DMS153 treated with DMSO at 0.1 percent for 48 hours (cell line): ENCODE results near the gene BCAR1.
"Not testable (repeated sequence)": the region's sequence is repeated elsewhere in the genome, so short reads cannot be mapped to it uniquely, and the experiment has no call there.

Source experiments
- DNase-seq: peaks from one replicate; lab custom pipeline; 2025; ENCODE audit not compliant: unreplicated experiment; lab: John Stamatoyannopoulos, UW

Gene BCAR1

GRCh38 chr16:75240633-75241032 lies 10.8 kb downstream of the BCAR1 start:
- not testable (repeated sequence) for DNase-seq

DNA sequence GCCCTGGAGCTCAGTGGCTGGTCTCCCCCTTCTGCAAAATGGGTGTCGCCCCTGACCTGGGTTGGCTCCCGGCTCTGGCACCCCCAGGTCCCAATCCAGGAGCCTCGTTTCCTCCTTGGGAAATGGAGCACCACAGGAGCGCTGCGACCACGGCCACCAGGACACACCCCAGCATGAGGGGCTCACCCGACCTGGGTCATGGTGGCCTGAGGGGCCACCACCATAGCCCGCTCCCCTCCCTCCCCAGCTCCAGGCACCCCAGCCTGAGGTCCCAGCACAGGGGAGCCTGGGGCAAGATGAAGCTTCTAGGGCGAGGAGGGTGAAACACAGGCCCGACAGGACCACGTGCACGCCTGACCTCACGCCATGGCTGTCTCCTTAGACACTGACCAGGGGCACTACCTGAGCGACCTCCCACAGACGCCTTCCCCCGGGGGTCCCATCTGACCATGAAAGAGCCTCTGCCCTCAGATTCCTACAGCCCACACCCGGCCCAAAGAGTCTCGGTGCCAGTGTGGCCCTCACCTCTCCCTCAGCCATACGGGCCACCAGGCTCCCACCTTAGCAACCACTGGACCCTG lies 11.8 kb downstream of the BCAR1 start:
- no peak for DNase-seq

DNA sequence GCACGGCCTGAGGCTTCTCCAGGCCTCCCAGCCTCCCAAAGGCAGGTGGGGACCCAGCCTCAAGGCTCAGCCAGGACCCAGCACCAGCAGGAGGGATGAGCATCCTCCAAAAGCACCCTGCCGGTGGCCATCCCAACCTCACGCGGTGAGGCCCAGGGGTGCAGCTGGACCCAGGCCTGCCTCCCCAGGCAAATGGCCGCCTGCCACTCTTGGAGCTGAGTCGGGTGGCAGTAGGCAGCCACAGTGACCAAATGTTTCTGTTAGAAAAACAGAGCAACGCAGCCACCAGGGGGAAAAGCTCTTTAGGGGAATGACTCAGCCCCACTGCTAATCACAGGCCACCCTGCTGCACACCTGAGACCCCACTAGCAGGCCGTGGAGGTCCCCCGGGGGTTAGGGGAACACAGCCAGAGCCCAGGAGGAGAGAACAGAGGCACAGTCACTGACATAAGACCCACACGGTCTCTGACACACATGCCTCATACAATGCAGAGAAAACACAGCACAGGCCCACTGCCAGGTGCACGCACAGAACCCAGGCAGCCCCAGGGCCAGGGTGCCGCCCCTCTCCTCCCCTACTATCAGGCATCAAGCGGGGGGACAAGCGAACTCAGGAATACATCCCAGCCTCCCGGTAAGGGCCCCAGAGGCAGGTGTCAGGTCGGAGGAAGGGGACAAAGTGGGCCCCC lies 12.4 kb downstream of the BCAR1 start:
- DNase-seq: no peak

- no peak for DNase-seq
Measured at GRCh38 chr16:75238132-75238852, 13.1 kb downstream of the BCAR1 start.

DNA sequence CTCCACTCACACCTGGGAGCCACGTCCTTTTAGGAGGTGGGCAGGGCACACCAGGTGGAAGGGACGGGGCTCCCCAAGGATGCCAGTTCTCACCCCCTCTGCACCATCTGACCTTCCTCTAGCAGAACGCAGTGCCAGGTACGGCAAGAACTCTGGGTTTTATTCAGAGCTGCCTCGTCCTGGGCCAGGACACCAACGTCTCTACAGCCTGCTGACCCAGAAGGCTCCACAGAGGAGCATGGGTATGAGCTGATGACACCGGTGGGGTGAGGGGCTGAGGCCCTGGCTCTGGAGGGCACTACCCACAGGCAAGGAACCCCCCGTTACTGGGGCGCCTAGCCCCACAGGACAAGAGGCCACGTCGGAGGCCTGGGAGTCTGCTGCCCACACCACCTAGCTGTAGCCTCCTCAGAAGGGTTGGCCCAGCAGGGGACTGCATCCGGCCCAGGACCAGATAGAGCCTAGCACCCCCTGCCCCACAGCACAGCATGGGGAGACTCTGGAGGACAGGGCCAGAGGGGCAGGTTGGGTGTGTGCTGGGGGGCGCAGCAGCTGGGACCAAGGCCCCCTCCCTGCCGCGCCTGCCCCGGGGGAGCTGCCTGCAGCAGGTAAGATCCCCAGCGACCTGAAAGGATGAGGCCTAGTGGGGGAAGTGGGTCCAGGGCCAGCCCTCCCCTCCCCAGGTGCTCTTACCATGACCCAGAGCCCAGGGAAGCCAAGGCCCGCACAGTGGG lies 13.9 kb downstream of the BCAR1 start:
- no peak for DNase-seq

DNA sequence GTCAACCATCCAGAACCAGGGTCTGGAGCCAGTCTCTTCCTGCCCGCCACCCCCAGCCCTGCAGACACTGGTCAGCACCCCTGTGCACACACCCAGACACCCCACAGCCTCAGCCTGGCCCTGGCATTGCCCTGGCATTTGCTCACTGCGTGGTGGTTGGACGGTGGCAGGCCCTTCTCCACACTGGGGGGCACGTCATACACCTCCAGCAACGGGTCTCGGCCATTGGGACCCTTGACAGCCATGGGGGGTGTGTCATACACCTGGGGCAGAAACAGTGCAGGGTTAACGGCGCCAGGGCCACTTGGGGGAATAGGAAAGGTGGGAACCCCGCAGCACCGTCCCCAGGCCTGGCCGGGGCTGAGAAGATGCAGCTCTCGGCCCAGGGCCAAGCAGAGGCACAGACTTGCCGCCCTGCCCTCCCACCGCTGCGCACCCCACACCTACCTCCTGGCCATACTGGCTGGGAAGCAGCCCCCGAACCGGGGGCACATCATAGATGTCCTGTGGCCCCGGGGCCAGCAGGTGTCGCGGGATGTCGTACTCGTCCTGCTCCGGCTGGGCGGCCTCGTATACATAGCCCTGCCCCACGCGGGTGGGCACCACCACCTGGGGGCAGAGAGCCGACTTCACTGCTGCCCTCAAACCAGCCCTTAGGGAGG lies 14.6 kb downstream of the BCAR1 start:
- DNase-seq: no peak

DNA sequence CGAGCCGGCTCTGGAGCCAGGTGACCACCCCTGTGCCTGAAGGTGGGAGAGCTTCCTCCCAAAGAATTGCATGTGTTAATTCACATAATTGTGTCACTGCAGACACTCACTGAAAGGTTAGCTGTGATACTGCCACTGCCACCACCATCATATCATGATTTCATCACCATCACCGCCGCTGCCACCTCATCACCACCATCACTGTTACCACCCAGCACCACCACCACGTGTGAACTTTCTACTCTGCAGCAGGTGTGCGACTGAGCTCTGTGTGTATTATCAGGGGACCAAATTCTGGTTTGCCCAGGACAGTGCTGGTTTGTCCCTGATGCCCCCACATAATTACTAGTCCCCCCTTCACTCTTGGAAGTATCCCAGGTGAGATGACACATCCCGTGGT lies 15.2 kb downstream of the BCAR1 start:
- DNase-seq: no peak

DNA sequence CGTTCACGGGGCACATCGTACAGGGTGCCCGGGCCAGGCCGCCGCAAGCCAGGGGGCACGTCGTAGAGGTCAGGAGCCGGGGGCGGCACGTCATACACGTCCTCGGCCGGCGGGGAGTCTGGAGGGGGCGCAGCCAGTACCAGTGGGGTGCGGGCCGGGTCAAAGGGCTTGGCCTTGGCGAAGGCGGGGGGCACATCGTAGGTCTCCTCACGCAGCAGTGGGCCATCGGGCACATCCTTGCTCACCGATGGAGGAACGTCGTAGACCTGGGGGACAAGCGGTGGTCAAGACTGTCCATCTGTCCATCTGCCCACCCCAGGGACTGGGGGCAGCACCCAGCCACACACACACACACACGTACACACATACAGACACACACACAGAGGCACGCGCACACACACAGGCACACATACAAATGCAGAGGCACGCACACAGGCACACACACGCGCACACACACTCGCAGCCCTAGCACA lies 15.7 kb downstream of the BCAR1 start:
- no peak for DNase-seq

DNA sequence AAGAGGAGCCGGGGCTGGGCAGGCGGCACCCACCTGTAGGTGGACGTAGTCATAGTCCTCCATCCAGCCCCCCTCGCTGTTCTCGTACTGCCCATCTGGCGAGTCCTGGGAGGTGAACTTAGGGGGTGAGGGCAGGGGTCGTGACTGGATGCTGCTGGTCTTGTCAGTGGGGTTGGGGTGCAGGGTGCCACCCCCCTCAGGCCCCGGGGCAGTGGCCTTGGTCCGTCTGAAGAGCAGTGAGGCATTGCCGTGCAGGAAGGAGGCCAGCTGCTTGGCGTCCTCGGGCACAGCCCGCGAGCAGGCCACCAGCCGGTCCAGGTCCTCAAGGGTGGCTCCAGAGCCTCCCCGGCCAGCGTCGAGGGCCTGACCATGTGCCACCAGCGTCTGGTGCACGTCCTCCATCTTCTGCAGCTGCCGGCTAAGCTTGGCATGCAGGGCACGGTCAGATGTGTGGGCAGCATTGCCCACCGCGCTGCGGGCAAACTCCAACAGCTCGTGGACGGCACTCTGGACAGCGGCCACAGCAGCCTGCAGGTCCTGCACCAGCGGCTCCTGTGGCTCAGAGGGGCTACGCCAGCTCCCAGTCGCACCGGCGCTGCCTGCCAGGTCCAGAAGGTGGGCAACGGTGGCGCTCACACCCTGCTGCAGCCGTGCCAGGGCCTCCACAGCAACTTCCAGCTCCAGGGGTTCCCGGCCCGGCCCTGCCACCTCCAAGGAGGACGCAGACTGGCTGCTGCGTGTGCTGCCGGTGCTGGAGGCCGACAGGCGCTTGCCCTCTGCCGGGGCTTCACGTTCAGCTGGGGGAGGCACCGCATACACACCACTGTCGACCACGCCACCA lies 16.3 kb downstream of the BCAR1 start:
- DNase-seq: no peak

GRCh38 chr16:75233611-75233938 lies 17.8 kb downstream of the BCAR1 start:
- DNase-seq: no peak

DNA sequence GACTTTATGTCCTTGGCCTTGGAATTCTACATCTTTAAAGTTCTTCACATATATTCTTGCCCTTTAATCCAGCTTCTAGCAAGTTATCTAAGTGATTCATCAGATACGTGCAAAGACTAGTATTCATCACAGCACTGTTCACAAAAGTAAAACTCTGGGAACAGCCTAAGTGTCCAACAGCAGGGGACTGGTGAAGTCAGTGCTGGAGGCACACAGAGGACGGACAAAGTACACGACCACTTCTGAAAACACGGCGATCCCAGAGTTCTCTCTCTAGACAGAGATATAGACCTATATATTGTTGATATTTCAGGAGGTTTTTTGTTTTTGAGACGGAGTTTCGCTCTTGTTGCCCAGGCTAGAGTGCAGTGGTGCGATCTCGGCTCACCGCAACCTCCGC lies 19.9 kb downstream of the BCAR1 start:
- no peak for DNase-seq

DNA sequence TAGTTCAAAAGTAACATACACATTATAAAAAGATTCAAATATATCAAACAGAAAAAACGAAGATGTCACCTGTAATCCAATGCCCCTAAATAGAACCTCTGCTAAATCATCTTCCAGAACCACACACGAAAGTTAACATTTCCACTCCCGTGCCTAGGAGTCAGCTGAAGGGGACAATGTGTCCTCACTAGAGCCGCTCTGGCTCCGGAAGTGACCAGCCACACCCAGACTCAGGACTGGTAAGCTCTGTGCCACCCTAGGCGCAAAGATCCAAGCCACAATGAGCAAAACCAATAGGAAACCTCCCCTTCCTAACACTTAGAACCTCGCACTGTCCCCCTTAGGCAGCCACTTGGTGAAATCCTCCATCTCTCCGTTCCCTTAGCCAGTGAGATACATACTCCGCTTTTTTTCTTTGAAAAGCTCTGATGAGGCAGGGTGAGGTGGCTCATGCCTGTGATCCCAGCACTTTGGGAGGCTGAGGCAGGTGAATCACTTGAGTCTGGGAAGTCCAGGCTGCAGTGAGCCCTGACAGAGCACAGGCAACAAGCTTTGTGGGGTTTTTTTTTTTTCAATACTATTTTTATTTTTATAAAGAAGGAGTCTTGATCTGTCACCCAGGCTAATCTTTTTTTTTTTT lies 20.8 kb downstream of the BCAR1 start:
- no peak for DNase-seq

DNA sequence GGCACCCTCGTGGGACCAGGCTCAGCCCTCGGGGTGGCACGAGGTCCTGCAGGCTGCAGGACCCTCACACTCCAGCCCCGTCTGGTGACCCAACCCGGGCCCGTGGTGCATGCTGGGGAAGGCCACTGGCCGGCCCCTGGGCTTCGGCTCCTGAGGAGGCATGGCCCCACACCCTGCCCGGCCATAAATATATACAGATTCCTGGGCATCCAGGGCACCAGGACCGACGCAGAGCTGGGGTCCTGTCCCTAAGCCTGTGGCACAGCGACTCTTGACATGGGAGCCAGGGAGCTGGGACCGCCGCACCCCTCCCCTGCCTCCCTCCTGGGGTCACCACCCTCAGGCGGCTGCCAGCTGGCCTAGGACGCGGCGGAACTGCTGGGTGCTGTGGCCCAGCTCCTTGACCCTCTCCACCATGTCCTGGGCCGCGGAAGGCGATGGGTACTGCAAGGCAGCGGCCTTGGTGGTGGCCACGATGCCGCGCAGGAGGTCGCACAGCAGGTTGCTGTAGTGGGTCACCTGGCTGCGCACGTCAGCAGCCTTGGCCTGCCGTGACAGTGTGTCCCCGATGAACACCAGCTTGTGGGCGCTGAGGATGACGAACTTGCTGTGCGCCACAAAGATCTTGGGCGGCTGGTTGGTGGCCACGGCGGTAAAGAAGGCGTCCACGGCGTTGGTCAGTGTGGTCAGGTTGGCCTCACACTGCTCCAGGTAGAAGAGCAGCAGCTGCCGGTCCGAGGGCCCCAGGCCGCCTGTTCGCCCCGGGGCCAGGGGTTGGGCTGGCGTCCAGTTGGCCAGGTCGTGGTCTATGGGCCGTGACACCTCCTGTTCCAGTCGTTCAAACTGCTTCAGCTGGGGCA lies 22.0 kb downstream of the BCAR1 start:
- no peak for DNase-seq

- no peak for DNase-seq
Measured at GRCh38 chr16:75228143-75228976, 23.1 kb downstream of the BCAR1 start.

DNA sequence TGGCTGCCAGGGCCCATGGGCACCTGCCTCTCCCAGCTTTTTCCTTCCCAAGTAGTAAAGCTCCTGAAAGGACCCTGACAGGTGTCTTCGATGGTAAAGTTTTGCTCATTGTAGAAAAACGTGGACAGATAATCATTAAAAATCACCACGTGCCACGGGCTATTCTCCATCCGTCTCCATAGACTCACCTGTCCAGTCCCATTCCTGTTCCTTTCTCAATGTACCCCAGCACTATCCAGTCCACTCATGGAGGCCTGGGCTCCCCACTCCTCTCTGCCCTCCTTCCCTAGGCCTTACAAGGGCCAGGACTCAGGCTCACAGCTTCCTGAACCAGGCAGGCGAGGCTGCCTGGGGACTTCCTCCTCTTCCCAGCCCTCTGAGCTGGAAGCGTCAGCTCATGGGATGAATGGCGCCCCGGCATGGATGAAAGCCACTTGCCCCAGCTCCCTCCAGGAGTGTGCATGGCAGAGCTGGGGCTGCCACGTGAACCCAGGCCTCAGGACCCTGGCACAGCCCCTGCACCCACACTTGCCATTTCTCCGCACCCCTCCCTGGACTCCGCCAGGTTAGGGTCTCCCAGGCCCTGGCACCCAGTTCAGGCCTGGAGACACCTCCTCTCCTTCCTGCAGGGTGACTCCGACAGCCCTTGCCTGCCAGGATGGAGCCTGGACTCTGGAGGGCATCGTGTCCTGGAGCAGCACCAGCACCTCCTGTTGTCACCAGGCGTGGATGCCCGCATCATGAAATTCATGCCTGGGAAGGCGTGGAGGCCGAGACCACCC lies 23.9 kb downstream of the BCAR1 start:
- DNase-seq: no peak

DNA sequence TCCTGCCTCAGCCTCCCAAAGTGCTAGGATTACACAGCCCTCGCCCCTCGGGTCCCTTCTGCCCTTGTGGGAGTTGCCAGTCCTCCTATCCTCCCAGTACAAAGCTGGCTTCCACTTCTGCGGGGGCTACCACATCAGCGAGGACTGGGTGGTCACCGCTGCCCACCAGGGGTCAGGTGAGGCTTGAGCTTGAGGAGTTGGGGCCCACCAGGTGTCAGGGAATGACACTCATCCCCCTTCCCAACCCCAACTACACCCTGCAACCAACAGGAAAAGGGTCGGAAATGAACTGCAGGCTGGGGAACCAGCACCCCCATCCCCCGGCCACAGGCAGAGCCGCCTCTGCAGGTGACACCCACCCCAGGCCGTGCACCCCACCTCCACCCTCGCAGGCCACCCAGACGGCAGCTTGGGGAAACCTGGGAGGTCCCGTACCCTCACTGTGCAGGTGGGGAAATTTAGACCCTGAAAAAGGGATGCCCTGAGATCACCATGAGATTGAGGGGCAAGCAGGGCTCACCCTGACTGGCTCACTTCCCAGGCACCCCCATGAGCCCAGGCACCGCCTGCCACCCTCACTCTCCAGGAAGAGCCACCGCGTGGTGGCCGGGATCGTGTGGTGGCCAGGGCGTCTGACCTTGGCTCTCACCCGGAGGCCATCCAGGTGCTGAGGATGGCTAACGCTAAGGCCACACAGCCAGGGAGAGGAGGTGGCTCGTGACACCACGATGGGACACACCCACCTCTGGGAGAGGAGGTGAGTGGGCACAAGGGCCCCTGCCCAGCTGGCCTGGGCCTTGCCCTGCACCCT lies 24.7 kb downstream of the BCAR1 start:
- DNase-seq: no peak
